ENCODE data around the gene URI1. TPM values are rescaled to one million over a fixed set of nuclear protein-coding genes. Genes with fewer than 3 reads are reported as not detected.

The URI1 gene
- total RNA-seq, 1 experiment from 2014 or later, result 31.0 TPM

GRCh38 chr19:30061223-30062064 lies 119.4 kb downstream of the URI1 start:
- intact Hi-C loops (cut with micrococcal nuclease), result no loop called here
- Histone ChIP-seq H3K4me1 (ENCODE audit: insufficient read depth, low read length) (no peaks in the 10 kb centered on the region), H3K9me3 (ENCODE audit: low read length) (no peaks in the 10 kb centered on the region), H3K4me3 (ENCODE audit: low read length) (no peak overlapping the region), H3F3A (ENCODE audit: low read length, unreplicated experiment) (no peaks in the 10 kb centered on the region), H3K36me3 (ENCODE audit: low read depth, low read length) (no peaks in the 10 kb centered on the region), H3K79me2 (ENCODE audit: low read length) (no peaks in the 10 kb centered on the region), H3K4me2 (ENCODE audit: low read length) (no peak overlapping the region), H3K9ac (ENCODE audit: low read length) (no peak overlapping the region), H4K20me1 (ENCODE audit: low read length) (no peaks in the 10 kb centered on the region), H3K27me3 (ENCODE audit: low read length) (peaks cover 18% of the 10 kb centered on the region), H3K27ac (ENCODE audit: low read length) (no peak overlapping the region), H3K9me2 (replicated peaks; ENCODE audit: low read length) (no peaks in the 10 kb centered on the region), H2AFZ (ENCODE audit: low read length) (no peak overlapping the region)
- CTCF ChIA-PET, result no interaction called here
- no TSS peak for BruUV-seq (replicated peaks)
- TF ChIP-seq CTCF (conservative IDR thresholded peaks at IDR 0.05; ENCODE audit: low read depth, low read length) (no peak), EZH2phosphoT487 (IDR thresholded peaks at IDR 0.05; ENCODE audit: borderline replicate concordance, low read length) (no peak), EZH2 (IDR thresholded peaks at IDR 0.05; ENCODE audit: low read length, unreplicated experiment) (no peak)
- ATAC-seq (no peak), DNase-seq (no peak)
- POLR2A ChIA-PET (ENCODE audit: unreplicated experiment), result no interaction called here

- H3K27me3 ChIP-seq (ENCODE audit: low read length), result peaks cover 18% of the 10 kb centered on the region
- no peak overlapping the region for H3K27ac ChIP-seq (ENCODE audit: low read length)
- ATAC-seq, result no peak
- H4K20me1 ChIP-seq (ENCODE audit: low read length), result no peaks in the 10 kb centered on the region
- H3K79me2 ChIP-seq (ENCODE audit: low read length), result no peaks in the 10 kb centered on the region
- ChIA-PET CTCF (no interaction called here), POLR2A (ENCODE audit: unreplicated experiment) (no interaction called here)
- no peaks in the 10 kb centered on the region for H3F3A ChIP-seq (ENCODE audit: low read length, unreplicated experiment)
- H2AFZ ChIP-seq (ENCODE audit: low read length), result no peak overlapping the region
- TF ChIP-seq EZH2phosphoT487 (IDR thresholded peaks at IDR 0.05; ENCODE audit: borderline replicate concordance, low read length) (no peak), CTCF (conservative IDR thresholded peaks at IDR 0.05; ENCODE audit: low read depth, low read length) (no peak), EZH2 (IDR thresholded peaks at IDR 0.05; ENCODE audit: low read length, unreplicated experiment) (no peak)
- H3K4me2 ChIP-seq (ENCODE audit: low read length), result no peak overlapping the region
- H3K4me1 ChIP-seq (ENCODE audit: insufficient read depth, low read length), result no peaks in the 10 kb centered on the region
- H3K9me3 ChIP-seq (ENCODE audit: low read length), result no peaks in the 10 kb centered on the region
- BruUV-seq (replicated peaks), result no TSS peak
- H3K9me2 ChIP-seq (replicated peaks; ENCODE audit: low read length), result no peaks in the 10 kb centered on the region
- no peak overlapping the region for H3K4me3 ChIP-seq (ENCODE audit: low read length)
- no peaks in the 10 kb centered on the region for H3K36me3 ChIP-seq (ENCODE audit: low read depth, low read length)
- H3K9ac ChIP-seq (ENCODE audit: low read length), result no peak overlapping the region
- intact Hi-C loops (cut with micrococcal nuclease), result no loop called here
- no peak for DNase-seq
Measured at GRCh38 chr19:30062065-30062906, 120.2 kb downstream of the URI1 start.
